K562 (cell line): ENCODE results near the gene LAPTM5. TPM values are rescaled to one million over a fixed set of nuclear protein-coding genes. Genes with fewer than 3 reads are reported as not detected.

Experiments used
- ARID1B ChIP-seq: fragments of 450-650 bp; IDR thresholded peaks from 2 replicates; pipeline ENCODE4 v1.6.1; 2016; ENCODE audit warnings: antibody characterized with exemption, mild to moderate bottlenecking, inconsistent platforms
- EP300 ChIP-seq: IDR thresholded peaks from 2 replicates; pipeline ENCODE4 v1.6.1; 2012; ENCODE audit warnings: low read length, improper control_type of control experiment
- FOXP1 ChIP-seq: sonication (generic); formaldehyde crosslinking; IDR thresholded peaks from 2 replicates; pipeline ENCODE4 v1.8.0; 2022; ENCODE audit warnings: mild to moderate bottlenecking, missing genetic modification reagents
- L3MBTL2 ChIP-seq: fragments of 450-650 bp; IDR thresholded peaks from 2 replicates; pipeline ENCODE4 v1.6.1; 2016; ENCODE audit warnings: mild to moderate bottlenecking, moderate library complexity
- NR1H2 ChIP-seq: sonication (generic); formaldehyde crosslinking; IDR thresholded peaks from 2 replicates; pipeline ENCODE4 v1.4.0; 2020; ENCODE audit warnings: mild to moderate bottlenecking, missing genetic modification reagents
- NUFIP1 ChIP-seq: fragments of 450-650 bp; IDR thresholded peaks from 2 replicates; pipeline ENCODE4 v1.6.1; 2018; ENCODE audit not compliant: partially characterized antibody
- POLR2G ChIP-seq: fragments of 200-400 bp; formaldehyde crosslinking; IDR thresholded peaks from 2 replicates; pipeline ENCODE4 v1.6.1; 2017; ENCODE audit warnings: low read depth, mild to moderate bottlenecking, antibody characterized with exemption, low read length, moderate library complexity
- SAFB ChIP-seq: fragments of 200-400 bp; formaldehyde crosslinking; IDR thresholded peaks from 2 replicates; pipeline ENCODE4 v1.6.1; 2017; ENCODE audit warnings: low read depth, low read length, borderline replicate concordance
- SMAD3 ChIP-seq: fragments of 450-650 bp; formaldehyde crosslinking; conservative IDR thresholded peaks from 2 replicates; pipeline ENCODE4 v1.4.0; 2020; ENCODE audit warnings: mild to moderate bottlenecking
- ZBTB1 ChIP-seq: sonication (generic); formaldehyde crosslinking; IDR thresholded peaks from 2 replicates; pipeline ENCODE4 v1.8.1; 2023; ENCODE audit warnings: missing genetic modification reagents, low read depth, mild to moderate bottlenecking, borderline replicate concordance
- ZNF140 ChIP-seq: fragments of 250-450 bp; sonication (Bioruptor Pico); IDR thresholded peaks from 2 replicates; pipeline ENCODE4 v1.8.0; 2021; ENCODE audit warnings: moderate library complexity, mild to moderate bottlenecking, inconsistent platforms
- ZNF76 ChIP-seq: fragments of 250-450 bp; sonication (Bioruptor Pico); IDR thresholded peaks from 2 replicates; pipeline ENCODE4 v1.4.0; 2020; ENCODE audit warnings: mild to moderate bottlenecking, moderate library complexity, borderline replicate concordance
- polyA plus RNA-seq, 8 experiments: library from polyadenylated mRNA; depleted of rRNA in 4 of 8; stranded (reverse) in 5 of 8; unstranded in 3 of 8; fragments of >200 nt; fragmentation: Nextera tagmentation in 2 of 8; fragmentation: Illumina TruSeq in 1 of 8; extraction: Ambion mirVana in 2 of 8; extraction: Trizol in 1 of 8; gene quantifications; 2 replicates each; pipeline versions ENCODE4 v1.2.1 to v1.2.3, GENCODE V29; 2011 to 2014; ENCODE audit warnings: inconsistent platforms in 1 of 8, missing spikeins in 1 of 8
- total RNA-seq, 7 experiments: library from RNA; depleted of rRNA in 6 of 7; stranded (reverse); fragments of >200 nt in 6 of 7; fragmentation: Illumina TruSeq in 2 of 7; extraction: Trizol in 2 of 7; gene quantifications; 2 replicates each; pipeline versions ENCODE4 v1.2.1 to v1.2.3, GENCODE V29; 2011 to 2021; ENCODE audit warnings: low replicate concordance in 1 of 7
- TF ChIP-seq, protein P1 (sequence below): sonication (generic); formaldehyde crosslinking; IDR thresholded peaks from 2 replicates; pipeline ENCODE4 v1.9.0; 2022; ENCODE audit warnings: mild to moderate bottlenecking, missing genetic modification reagents
- TF ChIP-seq, protein P2 (sequence below): fragments of 450-650 bp; formaldehyde crosslinking; IDR thresholded peaks from 2 replicates; pipeline ENCODE4 v1.4.0; 2022; ENCODE audit warnings: missing genetic modification characterization
- TF ChIP-seq, protein P3 (sequence below): fragments of 250-450 bp; sonication (Bioruptor Pico); IDR thresholded peaks from 2 replicates; pipeline ENCODE4 v1.4.0; 2020; ENCODE audit warnings: mild to moderate bottlenecking, moderate library complexity, borderline replicate concordance
- TF ChIP-seq, protein P4 (sequence below): fragments of 450-650 bp; IDR thresholded peaks from 2 replicates; pipeline ENCODE4 v1.6.1; 2014; ENCODE audit warnings: low read depth, mild to moderate bottlenecking, moderate library complexity, borderline replicate concordance
- TF ChIP-seq, protein P5 (sequence below): fragments of 250-450 bp; sonication (Bioruptor Pico); IDR thresholded peaks from 2 replicates; pipeline ENCODE4 v1.8.0; 2022; ENCODE audit warnings: moderate library complexity, mild to moderate bottlenecking, inconsistent platforms

LAPTM5 gene
- total and polyA plus RNA-seq, 9 of the 15 experiments (the other 6 are each of a cell fraction or from before 2014, with no cell fraction given), result 2.4 to 47.3 (median 20.3) TPM

DNA sequence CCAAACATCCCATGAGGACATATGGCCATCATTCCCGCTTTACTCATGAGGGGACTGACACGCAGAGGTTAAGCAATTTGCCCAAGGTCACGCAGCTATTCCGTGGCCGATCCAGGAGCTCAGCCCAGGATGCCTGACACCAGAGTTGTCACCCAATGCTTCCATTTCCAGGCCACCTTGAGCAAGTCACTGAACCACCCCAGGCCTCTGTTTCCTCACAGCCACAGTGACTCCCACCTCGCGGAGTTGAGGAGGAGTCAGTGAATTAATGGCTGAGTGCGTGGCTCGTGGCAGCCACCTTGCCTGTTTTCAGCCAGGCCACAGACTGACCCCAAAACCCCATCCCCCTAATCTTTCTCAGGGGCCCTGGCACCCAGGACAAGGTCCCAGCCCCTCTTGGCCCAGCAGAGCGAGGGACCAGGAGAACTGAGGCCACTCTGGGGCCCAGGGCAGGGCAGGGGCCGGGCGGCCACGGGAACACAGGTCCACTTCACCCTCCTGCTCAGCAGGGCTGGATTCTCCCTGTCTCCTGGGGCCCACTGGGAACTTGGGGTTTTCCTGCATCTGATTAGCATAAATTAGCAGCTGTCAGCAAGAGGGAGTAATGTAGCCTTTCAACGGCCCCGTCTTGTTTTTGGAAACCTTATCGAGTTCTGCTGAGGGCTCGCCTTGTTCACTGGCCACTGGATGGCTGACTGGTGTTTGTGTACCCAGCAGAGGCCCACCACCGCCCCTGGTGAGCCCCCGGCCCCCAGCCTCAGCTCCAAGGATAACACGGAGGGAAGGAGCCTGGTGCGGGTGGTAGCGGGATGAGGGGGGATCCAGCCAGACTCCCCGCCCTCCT, 19.7 kb upstream of the LAPTM5 start (continued):
- TF ChIP-seq, protein P1, sequence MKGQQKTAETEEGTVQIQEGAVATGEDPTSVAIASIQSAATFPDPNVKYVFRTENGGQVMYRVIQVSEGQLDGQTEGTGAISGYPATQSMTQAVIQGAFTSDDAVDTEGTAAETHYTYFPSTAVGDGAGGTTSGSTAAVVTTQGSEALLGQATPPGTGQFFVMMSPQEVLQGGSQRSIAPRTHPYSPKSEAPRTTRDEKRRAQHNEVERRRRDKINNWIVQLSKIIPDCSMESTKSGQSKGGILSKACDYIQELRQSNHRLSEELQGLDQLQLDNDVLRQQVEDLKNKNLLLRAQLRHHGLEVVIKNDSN (CRISPR knock-in tag), result no peak; the same call in none of the 2 replicates
- TF ChIP-seq, protein P2, sequence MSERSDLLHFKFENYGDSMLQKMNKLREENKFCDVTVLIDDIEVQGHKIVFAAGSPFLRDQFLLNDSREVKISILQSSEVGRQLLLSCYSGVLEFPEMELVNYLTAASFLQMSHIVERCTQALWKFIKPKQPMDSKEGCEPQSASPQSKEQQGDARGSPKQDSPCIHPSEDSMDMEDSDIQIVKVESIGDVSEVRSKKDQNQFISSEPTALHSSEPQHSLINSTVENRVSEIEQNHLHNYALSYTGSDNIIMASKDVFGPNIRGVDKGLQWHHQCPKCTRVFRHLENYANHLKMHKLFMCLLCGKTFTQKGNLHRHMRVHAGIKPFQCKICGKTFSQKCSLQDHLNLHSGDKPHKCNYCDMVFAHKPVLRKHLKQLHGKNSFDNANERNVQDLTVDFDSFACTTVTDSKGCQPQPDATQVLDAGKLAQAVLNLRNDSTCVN, result peak; percentile 83; the same call in 1 of the 2 replicates
- TF ChIP-seq ZNF76 (CRISPR knock-in tag) (0 out of 2 replicates have a peak, but pooled peaks have one; percentile 82), POLR2G (peak; percentile 65), NR1H2 (CRISPR knock-in tag) (no peak), ZBTB1 (CRISPR knock-in tag) (no peak), SMAD3 (CRISPR knock-in tag) (0 out of 2 replicates have a peak, but pooled peaks have one; percentile 5), FOXP1 (CRISPR knock-in tag) (no peak; the same call in 1 of the 2 replicates), NUFIP1 (no peak), SAFB (no peak), EP300 (peak; percentile 18; the same call in 1 of the 2 replicates), L3MBTL2 (no peak), ZNF140 (no peak), ARID1B (no peak)
- TF ChIP-seq, protein P3, sequence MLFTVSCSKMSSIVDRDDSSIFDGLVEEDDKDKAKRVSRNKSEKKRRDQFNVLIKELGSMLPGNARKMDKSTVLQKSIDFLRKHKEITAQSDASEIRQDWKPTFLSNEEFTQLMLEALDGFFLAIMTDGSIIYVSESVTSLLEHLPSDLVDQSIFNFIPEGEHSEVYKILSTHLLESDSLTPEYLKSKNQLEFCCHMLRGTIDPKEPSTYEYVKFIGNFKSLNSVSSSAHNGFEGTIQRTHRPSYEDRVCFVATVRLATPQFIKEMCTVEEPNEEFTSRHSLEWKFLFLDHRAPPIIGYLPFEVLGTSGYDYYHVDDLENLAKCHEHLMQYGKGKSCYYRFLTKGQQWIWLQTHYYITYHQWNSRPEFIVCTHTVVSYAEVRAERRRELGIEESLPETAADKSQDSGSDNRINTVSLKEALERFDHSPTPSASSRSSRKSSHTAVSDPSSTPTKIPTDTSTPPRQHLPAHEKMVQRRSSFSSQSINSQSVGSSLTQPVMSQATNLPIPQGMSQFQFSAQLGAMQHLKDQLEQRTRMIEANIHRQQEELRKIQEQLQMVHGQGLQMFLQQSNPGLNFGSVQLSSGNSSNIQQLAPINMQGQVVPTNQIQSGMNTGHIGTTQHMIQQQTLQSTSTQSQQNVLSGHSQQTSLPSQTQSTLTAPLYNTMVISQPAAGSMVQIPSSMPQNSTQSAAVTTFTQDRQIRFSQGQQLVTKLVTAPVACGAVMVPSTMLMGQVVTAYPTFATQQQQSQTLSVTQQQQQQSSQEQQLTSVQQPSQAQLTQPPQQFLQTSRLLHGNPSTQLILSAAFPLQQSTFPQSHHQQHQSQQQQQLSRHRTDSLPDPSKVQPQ (CRISPR knock-in tag), result peak; percentile 72
- TF ChIP-seq, protein P4, sequence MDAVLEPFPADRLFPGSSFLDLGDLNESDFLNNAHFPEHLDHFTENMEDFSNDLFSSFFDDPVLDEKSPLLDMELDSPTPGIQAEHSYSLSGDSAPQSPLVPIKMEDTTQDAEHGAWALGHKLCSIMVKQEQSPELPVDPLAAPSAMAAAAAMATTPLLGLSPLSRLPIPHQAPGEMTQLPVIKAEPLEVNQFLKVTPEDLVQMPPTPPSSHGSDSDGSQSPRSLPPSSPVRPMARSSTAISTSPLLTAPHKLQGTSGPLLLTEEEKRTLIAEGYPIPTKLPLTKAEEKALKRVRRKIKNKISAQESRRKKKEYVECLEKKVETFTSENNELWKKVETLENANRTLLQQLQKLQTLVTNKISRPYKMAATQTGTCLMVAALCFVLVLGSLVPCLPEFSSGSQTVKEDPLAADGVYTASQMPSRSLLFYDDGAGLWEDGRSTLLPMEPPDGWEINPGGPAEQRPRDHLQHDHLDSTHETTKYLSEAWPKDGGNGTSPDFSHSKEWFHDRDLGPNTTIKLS, result no peak
- TF ChIP-seq, protein P5, sequence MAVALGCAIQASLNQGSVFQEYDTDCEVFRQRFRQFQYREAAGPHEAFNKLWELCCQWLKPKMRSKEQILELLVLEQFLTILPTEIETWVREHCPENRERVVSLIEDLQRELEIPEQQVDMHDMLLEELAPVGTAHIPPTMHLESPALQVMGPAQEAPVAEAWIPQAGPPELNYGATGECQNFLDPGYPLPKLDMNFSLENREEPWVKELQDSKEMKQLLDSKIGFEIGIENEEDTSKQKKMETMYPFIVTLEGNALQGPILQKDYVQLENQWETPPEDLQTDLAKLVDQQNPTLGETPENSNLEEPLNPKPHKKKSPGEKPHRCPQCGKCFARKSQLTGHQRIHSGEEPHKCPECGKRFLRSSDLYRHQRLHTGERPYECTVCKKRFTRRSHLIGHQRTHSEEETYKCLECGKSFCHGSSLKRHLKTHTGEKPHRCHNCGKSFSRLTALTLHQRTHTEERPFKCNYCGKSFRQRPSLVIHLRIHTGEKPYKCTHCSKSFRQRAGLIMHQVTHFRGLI, result peak; percentile 61
